ENCODE measurements around the gene NHLRC2. TPM values are rescaled to one million over a fixed set of nuclear protein-coding genes. Genes with fewer than 3 reads are reported as not detected.

NHLRC2 gene
- total RNA-seq, 4 donors from 2014 or later: 47.1 to 66.7 (median 56.2) TPM

GRCh38 chr10:113960617-113961181, 106.2 kb downstream of the NHLRC2 start:
- intact Hi-C loops (cut with DNase I): no loop called here
- no peaks in the 10 kb centered on the region for H3K36me3 ChIP-seq
- H3K9me3 ChIP-seq: no peaks in the 10 kb centered on the region
- no peak overlapping the region for H3K27ac ChIP-seq
- TF ChIP-seq, protein P1, sequence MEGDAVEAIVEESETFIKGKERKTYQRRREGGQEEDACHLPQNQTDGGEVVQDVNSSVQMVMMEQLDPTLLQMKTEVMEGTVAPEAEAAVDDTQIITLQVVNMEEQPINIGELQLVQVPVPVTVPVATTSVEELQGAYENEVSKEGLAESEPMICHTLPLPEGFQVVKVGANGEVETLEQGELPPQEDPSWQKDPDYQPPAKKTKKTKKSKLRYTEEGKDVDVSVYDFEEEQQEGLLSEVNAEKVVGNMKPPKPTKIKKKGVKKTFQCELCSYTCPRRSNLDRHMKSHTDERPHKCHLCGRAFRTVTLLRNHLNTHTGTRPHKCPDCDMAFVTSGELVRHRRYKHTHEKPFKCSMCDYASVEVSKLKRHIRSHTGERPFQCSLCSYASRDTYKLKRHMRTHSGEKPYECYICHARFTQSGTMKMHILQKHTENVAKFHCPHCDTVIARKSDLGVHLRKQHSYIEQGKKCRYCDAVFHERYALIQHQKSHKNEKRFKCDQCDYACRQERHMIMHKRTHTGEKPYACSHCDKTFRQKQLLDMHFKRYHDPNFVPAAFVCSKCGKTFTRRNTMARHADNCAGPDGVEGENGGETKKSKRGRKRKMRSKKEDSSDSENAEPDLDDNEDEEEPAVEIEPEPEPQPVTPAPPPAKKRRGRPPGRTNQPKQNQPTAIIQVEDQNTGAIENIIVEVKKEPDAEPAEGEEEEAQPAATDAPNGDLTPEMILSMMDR (IDR thresholded peaks at IDR 0.05): no peak
- no peak for TF ChIP-seq POLR2A (IDR thresholded peaks at IDR 0.05)
- no peak for DNase-seq
- 73 to 75% methylated on average over 11 of the region's 11 CpGs for WGBS, 2 donors
- no peaks in the 10 kb centered on the region for H3K27me3 ChIP-seq
- H3K4me3 ChIP-seq (replicated peaks in 1 of 3): no peak overlapping the region
- H3K4me1 ChIP-seq: peaks cover 28 to 38% of the 10 kb centered on the region in 2 donors

DNA sequence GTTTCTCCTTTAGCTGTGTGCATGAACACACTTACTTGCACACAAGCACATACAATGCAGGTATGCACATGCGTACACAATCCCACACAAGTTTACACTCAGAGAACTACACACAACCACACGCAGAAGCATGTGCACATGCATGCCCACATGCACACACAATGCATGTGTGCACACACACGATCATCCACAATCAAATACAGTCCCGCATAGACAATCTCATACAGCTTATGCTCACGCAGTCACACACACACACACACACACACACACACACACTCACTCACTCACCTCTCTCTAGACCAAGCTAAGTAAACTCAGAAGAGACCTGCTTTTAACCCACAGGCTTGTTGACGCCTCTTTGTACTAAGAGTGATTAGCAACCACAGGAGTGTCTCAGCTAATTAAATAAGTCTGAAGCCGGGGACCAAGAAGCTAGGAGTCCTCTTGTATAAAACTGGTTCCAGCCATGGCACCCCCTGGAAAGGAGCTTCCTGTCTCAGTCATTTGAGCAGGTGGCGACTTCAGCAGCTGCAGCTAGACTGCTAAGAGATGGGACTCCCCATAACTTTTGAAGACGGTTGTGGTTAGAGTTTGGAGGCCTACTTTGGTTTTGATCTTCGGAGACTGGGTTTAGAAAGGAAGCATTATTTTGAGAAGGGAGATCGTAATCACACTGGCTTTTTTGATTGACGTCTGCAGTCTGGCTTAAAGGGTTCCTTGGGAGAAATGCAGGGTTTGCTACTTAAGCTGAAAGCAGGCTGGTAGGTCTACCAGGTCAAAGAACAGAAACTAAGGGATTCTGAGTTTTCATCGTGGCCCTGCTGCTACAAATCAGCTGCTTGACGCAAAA, 106.9 kb downstream of the NHLRC2 start:
- TF ChIP-seq POLR2A (IDR thresholded peaks at IDR 0.05): no peak
- TF ChIP-seq, protein P1 (IDR thresholded peaks at IDR 0.05): no peak
- no peaks in the 10 kb centered on the region for H3K9me3 ChIP-seq
- intact Hi-C loops (cut with DNase I): no loop called here

DNA sequence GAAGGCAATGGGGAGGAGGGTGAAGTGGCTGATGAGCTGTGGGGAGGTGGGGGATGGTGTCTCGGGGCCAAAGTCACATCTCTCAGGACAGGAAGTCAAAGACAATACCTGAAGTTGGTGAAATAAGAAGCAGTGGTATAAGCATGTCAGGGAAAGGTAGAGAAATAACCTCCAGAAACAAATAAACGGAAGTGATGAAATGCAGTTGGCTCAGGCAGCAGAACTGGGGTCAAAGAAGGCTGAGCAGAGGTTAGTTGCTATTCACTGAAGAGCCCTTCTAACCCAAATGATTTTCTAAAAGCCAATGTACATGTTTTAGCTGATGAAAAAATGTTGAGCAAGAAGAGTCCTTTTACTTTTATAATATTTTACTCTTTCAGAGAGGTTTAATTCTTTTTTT, 110.6 kb downstream of the NHLRC2 start:
- Histone ChIP-seq H3K4me1 (peaks cover 0 to 8% of the 10 kb centered on the region in 2 donors), H3K27me3 (no peaks in the 10 kb centered on the region), H3K27ac (no peak overlapping the region), H3K36me3 (no peaks in the 10 kb centered on the region), H3K4me3 (replicated peaks in 1 of 3) (no peak overlapping the region), H3K9me3 (no peaks in the 10 kb centered on the region)
- WGBS, 2 donors: 59 to 70% methylated on average over 2 of the region's 2 CpGs
- TF ChIP-seq POLR2A (IDR thresholded peaks at IDR 0.05): no peak
- TF ChIP-seq, protein P1 (IDR thresholded peaks at IDR 0.05): no peak
- intact Hi-C loops (cut with DNase I): no loop called here
- DNase-seq: no peak

More for the DNA sequence above, 106.9 kb downstream of the NHLRC2 start:
- Histone ChIP-seq H3K36me3 (no peaks in the 10 kb centered on the region), H3K27me3 (no peaks in the 10 kb centered on the region), H3K4me1 (peaks cover 28 to 38% of the 10 kb centered on the region in 2 donors), H3K27ac (no peak overlapping the region), H3K4me3 (replicated peaks in 1 of 3) (no peak overlapping the region)
- no peak for DNase-seq
- 81 to 86% methylated on average over 14 of the region's 14 CpGs for WGBS, 2 donors

DNA sequence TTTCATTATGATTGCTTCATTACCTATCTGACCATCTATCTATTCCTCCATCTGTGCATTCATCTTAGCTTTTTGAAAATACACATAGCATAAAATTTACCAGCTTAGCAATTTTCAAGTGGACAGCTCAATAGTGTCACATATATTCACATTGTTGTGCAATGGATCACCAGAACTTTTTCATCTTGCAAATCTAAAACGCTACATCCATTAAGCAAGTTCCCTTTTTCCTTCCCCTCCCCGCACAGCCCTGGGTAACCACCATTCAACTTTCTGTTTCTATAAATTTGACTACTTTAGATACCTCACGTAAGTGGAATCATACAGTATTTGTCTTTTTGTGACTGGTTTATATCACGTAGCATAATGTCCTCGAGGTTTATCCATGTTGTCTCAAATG, 111.2 kb downstream of the NHLRC2 start:
- WGBS, 2 donors: 85 to 90% methylated on average over 5 of the region's 5 CpGs
- H3K4me3 ChIP-seq (replicated peaks in 1 of 3): no peak overlapping the region
- H3K4me1 ChIP-seq: peaks cover 0 to 3% of the 10 kb centered on the region in 2 donors
- no peaks in the 10 kb centered on the region for H3K36me3 ChIP-seq
- H3K27ac ChIP-seq: no peak overlapping the region
- no peaks in the 10 kb centered on the region for H3K9me3 ChIP-seq
- no peak for DNase-seq
- TF ChIP-seq, protein P1 (IDR thresholded peaks at IDR 0.05): no peak
- no peak for TF ChIP-seq POLR2A (IDR thresholded peaks at IDR 0.05)
- intact Hi-C loops (cut with DNase I): no loop called here
- no peaks in the 10 kb centered on the region for H3K27me3 ChIP-seq

Small RNA genes within 50 kb of the gene (small RNA-seq; reads per million reads assigned to genes)
- not detected for gene RF00560

Other genes starting within 250 kb of the NHLRC2 start
- gene NRAP, start 190.6 kb upstream of the NHLRC2 start, total RNA-seq: not detected
- 10 to 100 TPM; 11.6 to 17.2 (median 13.8) TPM for gene CASP7, start 174.7 kb upstream of the NHLRC2 start, total RNA-seq
- gene PLEKHS1, start 103.0 kb upstream of the NHLRC2 start, total RNA-seq: not detected
- gene DCLRE1A, start 579 bp upstream of the NHLRC2 start, total RNA-seq: 1 to 10 TPM; 5.8 to 9.0 (median 6.8) TPM
- gene ADRB1, start 189.2 kb downstream of the NHLRC2 start, total RNA-seq: 1 to 10 TPM in 2 of 4 donors, under 1 TPM in 2; 0.27 to 1.7 (median 0.95) TPM

Data from thyroid gland (tissue), 4 donors.